Activated naive CD8-positive, alpha-beta T cell treated with anti-CD3 and anti-CD28 coated beads, Interleukin-2, amount 50 U/mL, for 24 hours (primary cell): Measurements from ENCODE around the gene RDH16.
"Not testable (repeated sequence)": the region's sequence is repeated elsewhere in the genome, so short reads cannot be mapped to it uniquely, and the experiment has no call there.

Experiments used
- ATAC-seq: fragments of 150-1000 bp; cut with Tn5 transposase; one replicate; pipeline ENCODE4 v1.10.0; 2021
- DNase-seq: peaks from one replicate; pipeline ENCODE4 v3.0.0; 2021
- H3K27ac Mint-ChIP-seq: one replicate; pipeline ENCODE4 v1.8.0; 2021; ENCODE audit warnings: mild to moderate bottlenecking, mixed read lengths
- H3K27me3 Mint-ChIP-seq: one replicate; pipeline ENCODE4 v1.8.0; 2021; ENCODE audit warnings: mixed read lengths
- H3K36me3 Mint-ChIP-seq: one replicate; pipeline ENCODE4 v1.8.0; 2021; ENCODE audit warnings: low read depth, mixed read lengths
- H3K4me1 Mint-ChIP-seq: one replicate; pipeline ENCODE4 v1.8.0; 2021; ENCODE audit warnings: mixed read lengths
- H3K4me3 Mint-ChIP-seq: one replicate; pipeline ENCODE4 v1.8.0; 2021; ENCODE audit warnings: mild to moderate bottlenecking, moderate library complexity, mixed read lengths
- H3K9me3 Mint-ChIP-seq: one replicate; pipeline ENCODE4 v1.8.0; 2021; ENCODE audit warnings: mixed read lengths

Gene RDH16

GRCh38 chr12:56930241-56930640, 27.2 kb downstream of the RDH16 start:
- ATAC-seq (no peak), DNase-seq (no peak)
- Mint-ChIP-seq H3K36me3 (no peaks in the 10 kb centered on the region), H3K27me3 (peaks cover 7% of the 10 kb centered on the region), H3K4me3 (no peak overlapping the region), H3K27ac (no peak overlapping the region), H3K9me3 (no peaks in the 10 kb centered on the region), H3K4me1 (peaks cover 4% of the 10 kb centered on the region)

- ATAC-seq: no peak
- Mint-ChIP-seq H3K9me3 (no peaks in the 10 kb centered on the region), H3K36me3 (no peaks in the 10 kb centered on the region), H3K27me3 (peaks cover 7% of the 10 kb centered on the region), H3K4me3 (no peak overlapping the region), H3K27ac (no peak overlapping the region), H3K4me1 (peaks cover 4% of the 10 kb centered on the region)
- DNase-seq: no peak
Observed at GRCh38 chr12:56929780-56930179, 27.6 kb downstream of the RDH16 start.

GRCh38 chr12:56928262-56928661, 29.1 kb downstream of the RDH16 start:
- Mint-ChIP-seq H3K27me3 (peaks cover 7% of the 10 kb centered on the region), H3K9me3 (no peaks in the 10 kb centered on the region), H3K4me3 (no peak overlapping the region), H3K27ac (no peak overlapping the region), H3K4me1 (peaks cover 4% of the 10 kb centered on the region), H3K36me3 (no peaks in the 10 kb centered on the region)
- ATAC-seq (no peak), DNase-seq (no peak)

- ATAC-seq: no peak
- Mint-ChIP-seq H3K27ac (no peak overlapping the region), H3K36me3 (no peaks in the 10 kb centered on the region), H3K4me1 (peaks cover 4% of the 10 kb centered on the region), H3K9me3 (no peaks in the 10 kb centered on the region), H3K27me3 (peaks cover 7% of the 10 kb centered on the region), H3K4me3 (no peak overlapping the region)
- DNase-seq: no peak
Observed at GRCh38 chr12:56927281-56927680, 30.1 kb downstream of the RDH16 start.

- no peak overlapping the region for H3K27ac Mint-ChIP-seq
- DNase-seq (no peak), ATAC-seq (no peak)
- H3K9me3 Mint-ChIP-seq: peaks cover 12% of the 10 kb centered on the region
- H3K27me3 Mint-ChIP-seq: peaks cover 2% of the 10 kb centered on the region
- H3K36me3 Mint-ChIP-seq: no peaks in the 10 kb centered on the region
- no peaks in the 10 kb centered on the region for H3K4me1 Mint-ChIP-seq
- no peak overlapping the region for H3K4me3 Mint-ChIP-seq
Observed at GRCh38 chr12:56922031-56922430, 35.4 kb downstream of the RDH16 start.

GRCh38 chr12:56921346-56921745, 36.1 kb downstream of the RDH16 start:
- no peak overlapping the region for H3K27ac Mint-ChIP-seq
- H3K4me3 Mint-ChIP-seq: no peak overlapping the region
- ATAC-seq (no peak), DNase-seq (no peak)
- H3K27me3 Mint-ChIP-seq: peaks cover 1% of the 10 kb centered on the region
- H3K36me3 Mint-ChIP-seq: no peaks in the 10 kb centered on the region
- H3K4me1 Mint-ChIP-seq: no peaks in the 10 kb centered on the region
- H3K9me3 Mint-ChIP-seq: peaks cover 12% of the 10 kb centered on the region

- H3K27ac Mint-ChIP-seq, H3K4me3 Mint-ChIP-seq, H3K27me3 Mint-ChIP-seq: not testable (repeated sequence)
Observed at GRCh38 chr12:56918139-56918538, 39.3 kb downstream of the RDH16 start.

GRCh38 chr12:56916996-56917333, 40.4 kb downstream of the RDH16 start:
- H3K4me3 Mint-ChIP-seq: no peak overlapping the region
- H3K4me1 Mint-ChIP-seq: no peaks in the 10 kb centered on the region
- H3K27ac Mint-ChIP-seq: no peak overlapping the region
- H3K9me3 Mint-ChIP-seq: peaks cover 12% of the 10 kb centered on the region
- no peaks in the 10 kb centered on the region for H3K36me3 Mint-ChIP-seq
- no peak for ATAC-seq
- DNase-seq: no peak
- peaks cover 2% of the 10 kb centered on the region for H3K27me3 Mint-ChIP-seq

More at GRCh38 chr12:56918139-56918538, 39.3 kb downstream of the RDH16 start:
- not testable (repeated sequence) for ATAC-seq, DNase-seq, H3K4me1 Mint-ChIP-seq, H3K36me3 Mint-ChIP-seq
- peaks cover 12% of the 10 kb centered on the region for H3K9me3 Mint-ChIP-seq

GRCh38 chr12:56916296-56916995, 41.0 kb downstream of the RDH16 start:
- ATAC-seq (no peak), DNase-seq (no peak)
- no peak overlapping the region for H3K27ac Mint-ChIP-seq
- no peaks in the 10 kb centered on the region for H3K4me1 Mint-ChIP-seq
- H3K27me3 Mint-ChIP-seq: peaks cover 5% of the 10 kb centered on the region
- no peak overlapping the region for H3K4me3 Mint-ChIP-seq
- H3K36me3 Mint-ChIP-seq: no peaks in the 10 kb centered on the region
- peaks cover 12% of the 10 kb centered on the region for H3K9me3 Mint-ChIP-seq

- H3K9me3 Mint-ChIP-seq: peaks cover 2% of the 10 kb centered on the region
- H3K36me3 Mint-ChIP-seq: peaks cover 2% of the 10 kb centered on the region
- no peak for DNase-seq
- H3K27me3 Mint-ChIP-seq: peaks cover 5% of the 10 kb centered on the region
- ATAC-seq: no peak
- H3K27ac Mint-ChIP-seq: no peak overlapping the region
- no peaks in the 10 kb centered on the region for H3K4me1 Mint-ChIP-seq
- H3K4me3 Mint-ChIP-seq: no peak overlapping the region
Observed at GRCh38 chr12:56914724-56915123, 42.7 kb downstream of the RDH16 start.

GRCh38 chr12:56914256-56914655, 43.2 kb downstream of the RDH16 start:
- Mint-ChIP-seq H3K36me3 (peaks cover 3% of the 10 kb centered on the region), H3K9me3 (peaks cover 4% of the 10 kb centered on the region), H3K4me1 (no peaks in the 10 kb centered on the region), H3K4me3 (no peak overlapping the region), H3K27ac (no peak overlapping the region), H3K27me3 (peaks cover 5% of the 10 kb centered on the region)
- ATAC-seq (no peak), DNase-seq (no peak)

- not testable (repeated sequence) for H3K36me3 Mint-ChIP-seq, H3K4me3 Mint-ChIP-seq, ATAC-seq, DNase-seq, H3K27ac Mint-ChIP-seq, H3K4me1 Mint-ChIP-seq, H3K9me3 Mint-ChIP-seq
- H3K27me3 Mint-ChIP-seq: peaks cover 11% of the 10 kb centered on the region
Observed at GRCh38 chr12:56909403-56909802, 48.0 kb downstream of the RDH16 start.

- ATAC-seq: no peak
- DNase-seq: no peak
- Mint-ChIP-seq H3K36me3 (peaks cover 3% of the 10 kb centered on the region), H3K4me1 (no peaks in the 10 kb centered on the region), H3K27ac (no peak overlapping the region), H3K27me3 (peaks cover 11% of the 10 kb centered on the region), H3K9me3 (peaks cover 4% of the 10 kb centered on the region), H3K4me3 (no peak overlapping the region)
Observed at GRCh38 chr12:56908136-56908535, 49.3 kb downstream of the RDH16 start.

- no peak overlapping the region for H3K27ac Mint-ChIP-seq
- DNase-seq: no peak
- peaks cover 3% of the 10 kb centered on the region for H3K36me3 Mint-ChIP-seq
- no peak overlapping the region for H3K4me3 Mint-ChIP-seq
- ATAC-seq: no peak
- peaks cover 5% of the 10 kb centered on the region for H3K27me3 Mint-ChIP-seq
- no peaks in the 10 kb centered on the region for H3K4me1 Mint-ChIP-seq
- H3K9me3 Mint-ChIP-seq: peaks cover 18% of the 10 kb centered on the region
Observed at GRCh38 chr12:56905852-56906251, 51.6 kb downstream of the RDH16 start.

- no peaks in the 10 kb centered on the region for H3K36me3 Mint-ChIP-seq
- H3K4me1 Mint-ChIP-seq: no peaks in the 10 kb centered on the region
- no peak overlapping the region for H3K27ac Mint-ChIP-seq
- DNase-seq: no peak
- no peak for ATAC-seq
- H3K27me3 Mint-ChIP-seq: peaks cover 5% of the 10 kb centered on the region
- peaks cover 26% of the 10 kb centered on the region for H3K9me3 Mint-ChIP-seq
- no peak overlapping the region for H3K4me3 Mint-ChIP-seq
Observed at GRCh38 chr12:56903374-56903773, 54.0 kb downstream of the RDH16 start.
